Naive B cell (primary cell): Measurements from ENCODE around the gene FYCO1. TPM values are rescaled to one million over a fixed set of nuclear protein-coding genes. Genes with fewer than 3 reads are reported as not detected.

ENCODE experiments used
- ATAC-seq, 2 donors: fragments of 150-1000 bp; cut with Tn5 transposase; 2 replicates each; pipeline ENCODE4 v1.10.0; 2021; ENCODE audit warnings: low read depth in 2 of 2, mild to moderate bottlenecking in 2 of 2, moderate library complexity in 2 of 2
- DNase-seq: peaks from one replicate; pipeline ENCODE4 v3.0.0; 2022
- H3K27ac Mint-ChIP-seq, 6 donors: one replicate each; pipeline ENCODE4 v1.8.0; 2020 to 2022; ENCODE audit warnings: mild to moderate bottlenecking in 6 of 6, mixed read lengths in 6 of 6, moderate library complexity in 5 of 6, inconsistent platforms in 2 of 6
- H3K27me3 Mint-ChIP-seq, 3 donors: one replicate each; pipeline ENCODE4 v1.8.0; 2021 to 2022; ENCODE audit warnings: mixed read lengths in 3 of 3, mild to moderate bottlenecking in 1 of 3
- H3K36me3 Mint-ChIP-seq, 2 donors: one replicate each; pipeline ENCODE4 v1.8.0; 2020 to 2022; ENCODE audit warnings: mixed read lengths in 2 of 2, inconsistent platforms in 1 of 2, mild to moderate bottlenecking in 1 of 2
- H3K4me1 Mint-ChIP-seq, 3 donors: one replicate each; pipeline ENCODE4 v1.8.0; 2020 to 2022; ENCODE audit warnings: mixed read lengths in 3 of 3, inconsistent platforms in 1 of 3, mild to moderate bottlenecking in 1 of 3, moderate library complexity in 1 of 3
- H3K4me3 Mint-ChIP-seq, 8 donors: one replicate each; pipeline ENCODE4 v1.8.0; 2020 to 2022; ENCODE audit warnings: mild to moderate bottlenecking in 8 of 8, mixed read lengths in 8 of 8, moderate library complexity in 8 of 8, inconsistent platforms in 2 of 8
- H3K9me3 Mint-ChIP-seq, 7 donors: one replicate each; pipeline ENCODE4 v1.8.0; 2020 to 2022; ENCODE audit warnings: mixed read lengths in 7 of 7, mild to moderate bottlenecking in 5 of 7, inconsistent platforms in 2 of 7, moderate library complexity in 1 of 7
- polyA plus RNA-seq, 6 donors: library from polyadenylated mRNA; unstranded; fragments of 300-500 nt; fragmentation: Illumina TruSeq; gene quantifications; one replicate each; pipeline ENCODE4 v1.2.3, GENCODE V29; 2021; ENCODE audit warnings: low read depth in 6 of 6

FYCO1 gene
- polyA plus RNA-seq, 6 donors from 2014 or later = 0.90 to 5.1 (median 1.2) TPM; not detected in 1

DNA sequence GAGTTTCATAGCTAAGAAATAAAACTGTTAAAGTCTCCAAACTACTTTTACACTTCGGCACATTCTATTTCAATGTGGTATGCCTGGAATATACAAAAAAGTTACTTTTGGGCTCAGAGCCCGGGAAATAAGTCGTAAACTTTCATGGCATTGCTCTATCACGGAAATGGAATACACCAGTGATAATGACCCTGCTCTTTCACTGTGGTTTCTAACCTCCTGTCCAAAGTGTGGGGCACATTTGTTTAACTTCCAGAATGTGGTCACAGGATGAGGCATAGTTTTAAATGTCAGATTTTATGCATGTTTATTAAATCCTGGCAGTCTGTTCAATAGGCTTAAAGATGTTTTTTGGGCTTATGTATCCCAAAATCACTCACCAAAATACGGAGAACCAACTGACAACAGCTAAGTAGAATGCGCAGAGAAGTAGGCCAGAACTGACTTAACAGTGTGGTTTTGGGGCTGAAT is 47.3 kb downstream of the FYCO1 start:
- DNase-seq (no peak), ATAC-seq (no peak)
- H3K4me3 Mint-ChIP-seq = no peak overlapping the region
- no peaks in the 10 kb centered on the region for H3K27me3 Mint-ChIP-seq
- H3K36me3 Mint-ChIP-seq = peaks cover 20 to 31% of the 10 kb centered on the region in 2 donors
- no peaks in the 10 kb centered on the region for H3K4me1 Mint-ChIP-seq
- H3K27ac Mint-ChIP-seq = peak overlapping the region in 1 of 6 donors; percentile 2
- no peaks in the 10 kb centered on the region for H3K9me3 Mint-ChIP-seq

DNA sequence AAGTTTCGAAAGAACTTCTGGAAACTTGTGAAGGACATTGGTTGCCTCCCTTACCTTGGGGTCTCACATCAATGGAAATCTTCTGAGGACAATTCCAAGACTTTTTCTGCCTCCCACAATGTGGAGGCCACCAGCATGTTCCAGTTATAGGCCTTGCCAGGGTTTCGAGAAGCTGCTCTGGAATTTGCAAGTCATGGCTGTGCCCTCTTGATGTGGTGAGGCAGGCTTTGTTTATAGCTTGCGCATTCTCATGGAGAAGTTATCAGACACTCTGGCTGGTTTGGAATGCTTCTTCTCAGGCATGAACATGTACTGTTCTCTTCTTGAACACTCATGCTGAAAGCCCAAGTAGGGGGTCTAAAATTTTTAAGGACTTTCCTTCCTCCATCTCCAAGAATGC is 48.3 kb downstream of the FYCO1 start:
- no peak overlapping the region for H3K4me3 Mint-ChIP-seq
- H3K9me3 Mint-ChIP-seq = no peaks in the 10 kb centered on the region
- DNase-seq (no peak), ATAC-seq (no peak)
- H3K36me3 Mint-ChIP-seq = peaks cover 14 to 31% of the 10 kb centered on the region in 2 donors
- no peaks in the 10 kb centered on the region for H3K27me3 Mint-ChIP-seq
- no peak overlapping the region for H3K27ac Mint-ChIP-seq
- H3K4me1 Mint-ChIP-seq = no peaks in the 10 kb centered on the region

DNA sequence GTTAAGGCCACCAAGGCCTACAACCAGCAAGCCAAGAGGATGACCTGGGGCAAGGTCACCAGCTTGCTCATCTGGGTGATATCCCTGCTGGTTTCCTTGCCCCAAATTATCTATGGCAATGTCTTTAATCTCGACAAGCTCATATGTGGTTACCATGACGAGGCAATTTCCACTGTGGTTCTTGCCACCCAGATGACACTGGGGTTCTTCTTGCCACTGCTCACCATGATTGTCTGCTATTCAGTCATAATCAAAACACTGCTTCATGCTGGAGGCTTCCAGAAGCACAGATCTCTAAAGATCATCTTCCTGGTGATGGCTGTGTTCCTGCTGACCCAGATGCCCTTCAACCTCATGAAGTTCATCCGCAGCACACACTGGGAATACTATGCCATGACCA is 48.7 kb downstream of the FYCO1 start:
- Mint-ChIP-seq H3K4me1 (no peaks in the 10 kb centered on the region), H3K4me3 (no peak overlapping the region), H3K9me3 (no peaks in the 10 kb centered on the region), H3K27ac (no peak overlapping the region), H3K36me3 (peaks cover 14 to 31% of the 10 kb centered on the region in 2 donors), H3K27me3 (no peaks in the 10 kb centered on the region)
- DNase-seq (no peak), ATAC-seq (no peak)

DNA sequence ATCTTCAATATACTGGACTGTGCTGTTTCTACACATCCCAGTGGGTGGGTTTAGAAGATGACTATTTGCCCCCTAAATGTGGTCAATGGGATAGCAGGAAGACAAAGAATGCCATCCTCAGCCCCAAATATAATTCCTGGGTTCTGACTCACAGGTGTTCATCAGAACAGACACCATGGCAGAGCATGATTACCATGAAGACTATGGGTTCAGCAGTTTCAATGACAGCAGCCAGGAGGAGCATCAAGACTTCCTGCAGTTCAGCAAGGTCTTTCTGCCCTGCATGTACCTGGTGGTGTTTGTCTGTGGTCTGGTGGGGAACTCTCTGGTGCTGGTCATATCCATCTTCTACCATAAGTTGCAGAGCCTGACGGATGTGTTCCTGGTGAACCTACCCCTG is 49.3 kb downstream of the FYCO1 start:
- Mint-ChIP-seq H3K27ac (no peak overlapping the region), H3K27me3 (no peaks in the 10 kb centered on the region), H3K9me3 (no peaks in the 10 kb centered on the region), H3K36me3 (peaks cover 14 to 28% of the 10 kb centered on the region in 2 donors), H3K4me1 (no peaks in the 10 kb centered on the region), H3K4me3 (no peak overlapping the region)
- no peak for ATAC-seq
- DNase-seq = no peak

DNA sequence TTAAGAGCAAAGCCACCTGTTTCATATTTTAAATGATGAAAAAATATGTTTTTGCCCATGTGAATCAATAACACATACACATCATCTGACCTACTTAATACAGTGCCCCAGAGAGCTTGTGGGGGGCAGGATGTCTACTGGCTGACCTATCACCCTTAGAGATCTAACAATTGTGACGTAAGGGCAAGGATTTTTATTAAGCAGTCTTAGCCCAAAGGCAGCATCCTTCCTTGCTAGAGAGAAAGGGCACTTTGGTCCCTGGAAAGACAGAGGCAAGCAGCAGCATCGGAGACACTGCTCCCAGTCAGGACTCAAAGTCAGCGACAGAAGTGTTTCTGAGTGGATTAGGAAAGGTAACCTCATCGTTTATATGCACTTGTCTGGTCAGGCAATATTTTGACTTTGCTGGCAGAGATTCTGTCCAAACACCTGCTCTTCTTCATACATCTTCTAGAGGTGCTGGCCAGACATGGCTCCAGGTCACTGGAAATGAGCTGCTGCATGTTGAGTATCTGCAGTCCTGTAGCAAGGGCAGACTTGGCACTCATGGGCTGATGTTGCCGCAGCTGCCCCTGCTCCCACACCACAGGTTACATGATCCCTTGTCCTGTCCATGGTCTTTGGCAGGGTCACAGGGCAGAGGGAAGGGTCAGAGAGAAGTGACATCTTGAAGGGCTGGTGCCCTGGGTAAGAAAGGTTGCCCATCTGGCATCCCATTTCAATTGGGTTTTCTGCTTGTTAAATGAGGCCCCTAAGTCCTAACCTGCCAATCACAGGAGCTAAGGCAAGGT is 50.6 kb downstream of the FYCO1 start:
- ATAC-seq (no peak), DNase-seq (no peak)
- no peaks in the 10 kb centered on the region for H3K9me3 Mint-ChIP-seq
- peak overlapping the region in 1 of 8 donors; percentile 62 for H3K4me3 Mint-ChIP-seq
- no peaks in the 10 kb centered on the region for H3K4me1 Mint-ChIP-seq
- H3K27ac Mint-ChIP-seq = peak overlapping the region in 1 of 6 donors; percentile 46
- peaks cover 9 to 21% of the 10 kb centered on the region in 2 donors for H3K36me3 Mint-ChIP-seq
- no peaks in the 10 kb centered on the region for H3K27me3 Mint-ChIP-seq

DNA sequence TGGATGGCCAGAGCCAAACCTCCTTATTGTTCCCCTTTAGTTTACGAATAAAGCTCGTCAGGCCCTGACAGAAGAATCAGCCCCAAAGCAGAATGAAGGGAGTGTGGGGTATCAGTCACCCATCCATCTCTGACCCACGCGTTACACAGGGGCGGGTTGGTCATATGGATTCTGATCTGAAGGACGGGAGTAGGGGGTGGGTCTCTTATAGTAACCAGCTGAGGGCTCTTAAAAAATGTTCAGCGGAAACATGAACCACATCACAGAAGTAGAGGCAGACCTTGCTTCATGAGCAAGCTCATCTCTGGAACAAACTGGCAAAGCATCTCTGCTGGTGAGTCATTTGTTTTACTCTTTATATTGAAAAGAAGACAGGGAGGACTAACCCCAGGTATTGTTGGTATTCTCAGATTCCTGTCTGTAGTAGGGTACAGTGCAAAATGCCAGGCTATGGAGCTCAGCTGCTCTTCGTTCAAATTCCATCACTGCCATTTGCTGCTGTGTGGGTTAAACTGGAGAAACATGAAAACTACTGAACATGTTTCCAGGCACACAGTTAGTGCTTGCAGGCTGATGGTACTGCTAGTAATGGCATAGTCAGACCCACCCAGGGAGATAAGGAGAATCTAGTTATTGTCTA is 52.3 kb downstream of the FYCO1 start, which contains the start of gene CXCR6:
TSS of gene CXCR6 (plus strand) at position 258 of the 640 bp plus-strand sequence. CDS start 3,018 bp downstream, outside the sequence.
- no peaks in the 10 kb centered on the region for H3K9me3 Mint-ChIP-seq
- H3K27ac Mint-ChIP-seq = peak within 1 kb of the TSS in 1 of 6 donors; percentile 38
- H3K4me1 Mint-ChIP-seq = peaks cover 0 to 10% (median 10%) of the 10 kb centered on the region in 3 donors
- no peak for ATAC-seq
- H3K36me3 Mint-ChIP-seq = peaks cover 5 to 9% of the 10 kb centered on the region in 2 donors
- H3K27me3 Mint-ChIP-seq = no peaks in the 10 kb centered on the region
- no peak for DNase-seq
- no peak within 1 kb of the TSS for H3K4me3 Mint-ChIP-seq

DNA sequence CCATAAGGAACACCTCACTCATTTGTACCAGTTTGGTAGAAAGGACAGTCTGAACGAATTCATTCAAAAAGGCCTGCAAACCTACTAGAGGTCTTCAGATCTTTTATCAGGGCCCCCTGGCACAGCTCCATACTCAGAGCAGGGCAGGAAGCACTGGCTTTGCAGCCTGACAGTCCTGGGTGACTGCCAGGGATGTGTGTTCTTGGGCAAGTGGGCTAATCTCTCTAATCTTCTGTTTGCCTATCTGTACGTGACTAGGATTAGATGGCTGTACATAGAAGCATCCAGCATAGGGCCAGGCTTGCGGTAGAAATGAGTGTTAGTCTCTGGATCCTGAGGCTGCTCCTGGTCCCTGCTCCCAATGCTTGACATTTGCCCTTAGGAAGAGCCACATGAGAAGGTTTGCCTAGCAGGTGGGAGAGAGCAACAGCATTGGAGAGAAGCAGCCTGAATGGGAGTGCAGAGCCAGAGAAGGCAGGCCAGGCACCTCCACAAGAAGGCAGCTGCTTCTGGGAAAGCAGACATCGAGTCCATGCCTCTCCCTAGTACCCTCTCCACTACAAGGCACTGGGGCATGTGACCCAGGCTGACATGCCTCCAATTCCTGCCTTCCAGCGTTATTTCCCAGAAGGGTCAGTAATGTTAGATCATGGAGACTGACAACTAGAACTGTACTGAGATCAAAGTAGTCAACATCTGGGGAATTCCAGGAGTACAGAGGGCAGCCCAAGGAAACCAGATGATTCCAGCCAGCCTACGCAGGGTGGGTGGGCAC is 53.4 kb downstream of the FYCO1 start:
- ATAC-seq (no peak), DNase-seq (no peak)
- no peaks in the 10 kb centered on the region for H3K27me3 Mint-ChIP-seq
- peak overlapping the region in 1 of 6 donors; percentile 38 for H3K27ac Mint-ChIP-seq
- H3K4me1 Mint-ChIP-seq = peaks cover 0 to 10% (median 10%) of the 10 kb centered on the region in 3 donors
- H3K36me3 Mint-ChIP-seq = peaks cover 5 to 9% of the 10 kb centered on the region in 2 donors
- H3K9me3 Mint-ChIP-seq = no peaks in the 10 kb centered on the region
- no peak overlapping the region for H3K4me3 Mint-ChIP-seq

DNA sequence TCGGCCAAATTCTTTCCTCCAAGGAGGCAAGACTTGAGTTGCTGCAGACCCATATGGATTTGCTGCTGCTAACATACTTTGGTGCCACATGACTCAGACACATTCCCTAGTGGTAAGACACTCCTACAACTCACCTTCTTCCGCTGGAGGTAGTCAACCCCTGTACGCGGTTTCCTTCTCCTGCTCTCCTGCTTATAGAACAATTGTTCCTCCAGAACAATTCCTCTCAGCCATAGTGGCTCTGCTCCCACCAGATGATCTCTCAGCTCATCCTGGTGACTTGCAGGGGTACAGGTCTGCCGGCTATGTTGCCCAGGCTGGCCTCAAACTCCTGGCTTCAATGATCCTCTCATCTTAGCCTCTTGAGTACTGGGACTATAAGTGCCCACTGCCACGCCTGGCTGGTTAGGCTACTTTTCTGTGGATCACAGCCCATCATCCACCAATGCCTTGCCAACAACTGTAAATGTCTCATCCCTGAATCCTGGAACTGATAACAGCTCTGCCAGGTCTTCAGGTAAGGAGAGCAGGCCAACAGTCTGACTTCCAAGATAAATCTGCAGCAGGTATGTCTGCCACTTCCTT is 54.8 kb downstream of the FYCO1 start:
- DNase-seq = no peak
- no peak overlapping the region for H3K4me3 Mint-ChIP-seq
- H3K36me3 Mint-ChIP-seq = peaks cover 0 to 3% of the 10 kb centered on the region in 2 donors
- no peaks in the 10 kb centered on the region for H3K27me3 Mint-ChIP-seq
- ATAC-seq = no peak
- H3K27ac Mint-ChIP-seq = peak overlapping the region in 1 of 6 donors; percentile 43
- no peaks in the 10 kb centered on the region for H3K9me3 Mint-ChIP-seq
- H3K4me1 Mint-ChIP-seq = peaks cover 0 to 10% (median 10%) of the 10 kb centered on the region in 3 donors

DNA sequence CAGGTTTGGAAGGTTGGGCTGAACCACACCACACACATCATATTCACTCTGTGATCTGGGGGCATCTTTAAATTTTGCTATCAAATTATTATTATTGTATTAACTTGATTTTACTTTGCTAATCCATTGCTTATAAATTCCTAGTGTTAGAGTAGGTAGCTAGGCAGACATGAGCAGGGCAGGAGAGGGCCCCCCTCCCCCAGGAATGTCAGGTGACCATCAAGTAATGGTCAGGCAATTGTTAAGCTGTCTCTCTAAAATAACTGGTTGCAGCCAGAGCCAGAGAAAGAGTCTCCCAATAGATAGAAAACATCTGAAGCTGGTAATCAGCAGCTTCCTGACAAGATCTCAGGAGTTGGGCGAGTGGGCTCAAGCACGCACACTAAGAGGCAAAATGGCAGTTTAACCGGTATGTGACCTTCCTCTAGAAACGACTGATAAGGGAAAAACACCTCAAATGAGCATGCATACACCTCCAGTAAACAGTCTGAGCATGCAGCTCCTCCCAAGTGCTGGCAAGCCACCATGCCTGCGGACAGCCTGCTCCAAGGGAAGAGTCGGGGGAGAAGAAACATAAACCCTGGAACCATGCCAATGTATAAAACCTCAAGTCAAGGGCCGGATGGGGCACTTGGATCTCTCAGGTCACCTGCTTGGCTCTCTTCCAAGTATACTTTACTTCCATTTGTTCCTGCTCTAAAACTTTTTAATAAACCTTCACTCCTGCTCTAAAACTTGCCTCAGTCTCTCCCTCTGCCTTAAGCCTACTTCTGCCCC is 55.4 kb downstream of the FYCO1 start:
- Mint-ChIP-seq H3K4me3 (no peak overlapping the region), H3K9me3 (no peaks in the 10 kb centered on the region), H3K27me3 (no peaks in the 10 kb centered on the region), H3K4me1 (peaks cover 0 to 10% (median 10%) of the 10 kb centered on the region in 3 donors), H3K36me3 (peaks cover 6 to 10% of the 10 kb centered on the region in 2 donors), H3K27ac (peak overlapping the region in 3 of 6 donors; percentile 43 to 47 (median 43))
- no peak for ATAC-seq
- DNase-seq = no peak

DNA sequence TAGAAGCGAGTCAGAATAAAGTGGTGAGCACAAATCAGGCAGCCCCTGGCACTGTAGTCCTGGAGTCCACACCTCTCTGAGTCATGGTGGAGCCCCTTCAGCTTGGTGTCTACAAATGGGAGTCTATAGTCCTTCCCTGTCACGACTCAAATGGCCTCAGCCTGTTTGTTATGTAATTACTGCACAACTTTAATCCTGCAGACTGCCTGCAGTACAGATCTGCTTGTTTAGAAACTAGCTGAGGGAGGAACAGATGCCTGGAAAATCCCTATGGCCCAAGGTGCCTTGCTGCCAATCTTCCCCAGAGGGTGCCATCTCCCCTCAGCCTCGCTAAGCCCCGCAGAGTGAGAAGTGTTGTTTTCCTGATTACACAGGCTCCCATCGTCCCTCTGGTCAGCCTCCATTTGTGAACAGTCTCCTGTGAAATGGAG is 56.3 kb downstream of the FYCO1 start:
- Mint-ChIP-seq H3K4me3 (no peak overlapping the region), H3K9me3 (no peaks in the 10 kb centered on the region), H3K4me1 (peaks cover 0 to 10% (median 10%) of the 10 kb centered on the region in 3 donors), H3K27me3 (no peaks in the 10 kb centered on the region), H3K27ac (no peak overlapping the region), H3K36me3 (peaks cover 13 to 16% of the 10 kb centered on the region in 2 donors)
- DNase-seq (no peak), ATAC-seq (peak in 1 of 2 donors; percentile 7)

DNA sequence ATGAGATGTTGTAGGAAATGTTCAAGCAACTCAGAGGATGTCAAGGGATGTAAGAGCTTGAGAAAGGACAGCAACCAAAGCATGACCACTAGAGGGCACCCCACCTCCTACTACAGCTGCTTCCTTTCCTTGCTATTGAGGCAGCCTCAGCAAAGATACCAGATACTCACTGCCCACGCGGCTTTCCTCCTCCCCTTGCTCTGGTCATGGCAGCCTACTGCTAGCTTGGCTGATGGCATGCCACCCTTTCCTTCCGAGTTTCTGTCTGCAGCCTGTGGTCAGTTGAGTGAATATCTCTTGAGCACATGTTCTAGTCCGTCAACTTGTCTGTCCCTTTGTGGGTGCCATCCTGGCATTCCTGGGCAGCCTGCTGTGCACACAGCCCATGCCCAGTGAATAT is 56.8 kb downstream of the FYCO1 start:
- H3K9me3 Mint-ChIP-seq = no peaks in the 10 kb centered on the region
- ATAC-seq = peak; percentile 81 to 90
- no peaks in the 10 kb centered on the region for H3K27me3 Mint-ChIP-seq
- H3K27ac Mint-ChIP-seq = peak overlapping the region in 1 of 6 donors; percentile 45
- peak; percentile 67 for DNase-seq
- peaks cover 18 to 21% of the 10 kb centered on the region in 2 donors for H3K36me3 Mint-ChIP-seq
- H3K4me1 Mint-ChIP-seq = peaks cover 0 to 10% (median 10%) of the 10 kb centered on the region in 3 donors
- no peak overlapping the region for H3K4me3 Mint-ChIP-seq

DNA sequence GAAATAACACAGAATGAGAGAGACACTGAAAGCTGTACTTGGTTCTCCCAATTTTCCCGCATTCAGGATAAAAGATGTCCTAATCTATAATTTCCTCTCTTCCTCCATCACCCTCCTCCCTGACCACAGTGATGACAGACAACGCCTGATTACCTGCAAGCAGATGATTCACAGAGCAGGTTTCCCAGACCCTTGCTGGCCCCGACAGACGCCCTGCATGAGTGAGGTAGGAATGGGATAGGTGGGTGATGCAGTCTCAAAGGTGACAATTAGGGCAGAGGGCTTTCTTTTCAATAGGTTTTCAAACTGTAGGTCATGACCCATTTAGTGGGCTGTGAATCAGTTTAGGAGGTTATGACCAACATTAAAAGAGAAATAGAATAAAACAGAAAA is 57.6 kb downstream of the FYCO1 start:
- peaks cover 26 to 29% of the 10 kb centered on the region in 2 donors for H3K36me3 Mint-ChIP-seq
- no peaks in the 10 kb centered on the region for H3K27me3 Mint-ChIP-seq
- H3K27ac Mint-ChIP-seq = no peak overlapping the region
- H3K9me3 Mint-ChIP-seq = no peaks in the 10 kb centered on the region
- DNase-seq (no peak), ATAC-seq (no peak)
- H3K4me1 Mint-ChIP-seq = peaks cover 0 to 10% (median 10%) of the 10 kb centered on the region in 3 donors
- no peak overlapping the region for H3K4me3 Mint-ChIP-seq
